ENCODE results near the gene PLEKHM1.
"Not testable (repeated sequence)": the region's sequence is repeated elsewhere in the genome, so short reads cannot be mapped to it uniquely, and the experiment has no call there.

DNA sequence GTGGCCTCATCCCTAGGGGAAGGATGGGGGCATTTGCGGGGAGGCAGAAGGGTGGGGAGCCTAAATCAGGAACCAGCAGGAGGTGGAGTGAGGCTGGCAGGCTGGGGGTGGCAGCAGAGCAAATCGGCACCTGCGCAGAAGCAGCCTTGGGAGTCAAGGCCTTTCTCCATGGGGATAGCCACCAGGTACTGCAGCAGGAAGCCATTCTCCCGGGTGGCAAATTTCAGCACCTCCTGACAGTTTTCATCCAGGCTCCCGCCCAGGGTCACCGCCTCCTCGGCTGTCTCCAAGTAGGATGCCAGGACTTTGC lies 37.3 kb downstream of the PLEKHM1 start:
- not testable (repeated sequence) for TF ChIP-seq CTCF (IDR thresholded peaks at IDR 0.05; ENCODE audit: low read depth, low read length, missing input control); MAX (IDR thresholded peaks at IDR 0.05); GABPA (IDR thresholded peaks at IDR 0.05 in 1 of 2, conservative IDR thresholded peaks at IDR 0.05 in 1 of 2); TAF1 (conservative IDR thresholded peaks at IDR 0.05); RAD21 (IDR thresholded peaks at IDR 0.05); REST (IDR thresholded peaks at IDR 0.05); ATF3 (IDR thresholded peaks at IDR 0.05)
